ENCODE measurements around the gene C11orf86. TPM values are rescaled to one million over a fixed set of nuclear protein-coding genes. Genes with fewer than 3 reads are reported as not detected.
"Not testable (repeated sequence)": the region's sequence is repeated elsewhere in the genome, so short reads cannot be mapped to it uniquely, and the experiment has no call there.

The C11orf86 gene
- total RNA-seq, 4 donors from 2014 or later, result not detected

DNA sequence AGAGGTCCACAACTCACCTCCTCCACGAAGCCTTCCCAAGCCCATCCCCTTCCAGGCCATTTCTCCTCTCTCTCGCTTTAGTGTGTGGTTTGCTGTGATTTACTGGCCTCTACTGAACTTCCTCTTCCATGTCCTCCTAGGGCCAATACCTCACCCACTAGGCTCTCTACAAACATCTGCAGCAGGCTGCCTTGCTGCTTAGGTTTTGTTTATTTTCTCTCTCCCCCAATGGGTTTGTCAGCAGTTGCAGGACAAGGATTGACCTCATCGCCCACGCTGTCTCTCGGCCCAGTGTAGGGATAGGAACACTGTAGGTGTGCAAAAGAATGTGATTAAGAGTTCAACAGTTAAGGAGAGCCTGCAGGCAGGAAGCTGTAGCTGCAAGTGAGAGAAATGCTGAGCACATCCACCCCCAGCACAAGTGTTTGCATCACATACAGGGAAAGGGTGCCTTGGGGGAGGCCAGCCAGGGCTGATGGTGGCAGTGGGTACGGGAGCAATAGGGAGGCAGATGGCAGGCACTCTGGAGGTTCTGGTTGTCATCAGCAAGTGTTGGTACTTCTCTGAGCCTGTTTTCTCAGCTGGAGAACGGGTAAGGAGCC, 18.3 kb upstream of the C11orf86 start:
- peaks cover 0 to 4% (median 0%) of the 10 kb centered on the region in 4 donors for H3K36me3 ChIP-seq
- WGBS, result 73% methylated on average over 7 of the region's 7 CpGs
- H3K4me1 ChIP-seq, result peaks cover 16 to 24% (median 19%) of the 10 kb centered on the region in 4 donors
- no peaks in the 10 kb centered on the region for H3K9me3 ChIP-seq
- peak overlapping the region in 1 of 4 donors; percentile 91 for H3K27ac ChIP-seq (replicated peaks in 1 of 4)
- intact Hi-C loops (cut with DNase I), result loop anchor here (10.0 kb wide), 1 partner anchor 112 kb away; the partner anchor contains the start of gene RCE1
- no peak overlapping the region for H3K4me3 ChIP-seq
- no peak for DNase-seq (ENCODE audit: extremely low spot score)
- TF ChIP-seq POLR2AphosphoS5 (IDR thresholded peaks at IDR 0.05), result no peak
- TF ChIP-seq CTCF (IDR thresholded peaks at IDR 0.05), result no peak
- no peak for TF ChIP-seq POLR2A (IDR thresholded peaks at IDR 0.05; ENCODE audit: low read depth)
- no peak for TF ChIP-seq EP300 (IDR thresholded peaks at IDR 0.05)
- no peaks in the 10 kb centered on the region for H3K27me3 ChIP-seq

DNA sequence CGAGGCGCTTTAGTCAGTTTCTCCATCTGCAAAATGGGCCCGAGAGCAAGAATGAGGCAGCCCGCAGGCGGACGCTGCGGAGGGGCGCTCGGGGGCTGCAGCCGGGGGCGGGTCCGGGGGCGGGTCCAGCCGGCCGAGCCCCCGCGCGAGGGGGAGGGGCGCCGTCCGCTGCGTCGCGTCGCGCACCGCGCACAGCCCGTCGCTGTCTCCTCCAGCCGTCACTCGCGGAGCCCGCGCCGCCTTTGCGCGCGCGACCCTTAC, 17.2 kb upstream of the C11orf86 start:
- peak overlapping the region; percentile 73 to 91 (median 80) for H3K27ac ChIP-seq (replicated peaks in 1 of 4)
- no CpG with 5 or more reads among the region's 40 CpGs for WGBS
- peaks cover 16 to 24% (median 19%) of the 10 kb centered on the region in 4 donors for H3K4me1 ChIP-seq
- TF ChIP-seq EP300 (IDR thresholded peaks at IDR 0.05), result no peak
- no peak for TF ChIP-seq POLR2AphosphoS5 (IDR thresholded peaks at IDR 0.05)
- no peak for TF ChIP-seq CTCF (IDR thresholded peaks at IDR 0.05)
- TF ChIP-seq POLR2A (IDR thresholded peaks at IDR 0.05; ENCODE audit: low read depth), result no peak
- no peaks in the 10 kb centered on the region for H3K9me3 ChIP-seq
- no peak for DNase-seq (ENCODE audit: extremely low spot score)
- intact Hi-C loops (cut with DNase I), result loop anchor here (10.0 kb wide), 1 partner anchor 113 kb away; the partner anchor contains the start of gene RCE1
- H3K36me3 ChIP-seq, result no peaks in the 10 kb centered on the region
- H3K4me3 ChIP-seq, result peak overlapping the region; percentile 71 to 82 (median 78)
- H3K27me3 ChIP-seq, result no peaks in the 10 kb centered on the region

GRCh38 chr11:66958232-66958955, 16.7 kb upstream of the C11orf86 start, which contains the start of gene PC:
Gene PC (minus strand): TSS chr11:66958383. CDS start chr11:66872159, 86,224 bp downstream.
- Histone ChIP-seq H3K27me3 (no peaks in the 10 kb centered on the region), H3K4me1 (peaks cover 16 to 24% (median 19%) of the 10 kb centered on the region in 4 donors), H3K27ac (replicated peaks in 1 of 4) (peak within 1 kb of the TSS; percentile 73 to 91 (median 80)), H3K4me3 (peak within 1 kb of the TSS; percentile 71 to 82 (median 78)), H3K9me3 (no peaks in the 10 kb centered on the region), H3K36me3 (no peaks in the 10 kb centered on the region)
- TF ChIP-seq CTCF (IDR thresholded peaks at IDR 0.05) (peak in 1 of 3 experiments; percentile 16), POLR2A (IDR thresholded peaks at IDR 0.05; ENCODE audit: low read depth) (peak; percentile 64), POLR2AphosphoS5 (IDR thresholded peaks at IDR 0.05) (peak; percentile 83 to 94), EP300 (IDR thresholded peaks at IDR 0.05) (no peak)
- peak; percentile 100 for DNase-seq (ENCODE audit: extremely low spot score)
- WGBS, result 0% methylated on average over 23 of the region's 74 CpGs
- intact Hi-C loops (cut with DNase I), result loop anchor here (10.0 kb wide), 1 partner anchor 114 kb away; the partner anchor contains the start of gene RCE1

DNA sequence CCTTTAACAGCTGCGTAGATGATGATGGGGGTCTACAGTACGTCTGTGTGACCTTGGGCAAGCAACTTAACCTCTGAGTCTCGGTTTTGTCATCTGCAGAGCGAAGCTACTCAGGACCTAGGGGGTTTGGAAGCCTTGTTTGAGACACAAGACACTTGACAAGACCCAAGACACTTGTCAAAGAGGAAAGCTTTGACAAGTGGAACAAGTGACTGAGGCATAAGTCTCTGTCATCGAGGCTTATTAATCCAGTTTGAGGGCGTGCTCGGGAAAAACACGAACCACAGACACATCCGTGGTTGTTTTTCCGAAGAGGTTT, 16.2 kb upstream of the C11orf86 start:
- Histone ChIP-seq H3K4me1 (peaks cover 16 to 24% (median 19%) of the 10 kb centered on the region in 4 donors), H3K9me3 (no peaks in the 10 kb centered on the region), H3K27me3 (no peaks in the 10 kb centered on the region), H3K27ac (replicated peaks in 1 of 4) (peak overlapping the region; percentile 48 to 91 (median 72)), H3K4me3 (peak overlapping the region; percentile 71 to 82 (median 78)), H3K36me3 (no peaks in the 10 kb centered on the region)
- no peak for DNase-seq (ENCODE audit: extremely low spot score)
- TF ChIP-seq POLR2A (IDR thresholded peaks at IDR 0.05; ENCODE audit: low read depth) (no peak), EP300 (IDR thresholded peaks at IDR 0.05) (no peak), POLR2AphosphoS5 (IDR thresholded peaks at IDR 0.05) (no peak), CTCF (IDR thresholded peaks at IDR 0.05) (no peak)
- intact Hi-C loops (cut with DNase I), result loop anchor here (10.0 kb wide), 1 partner anchor 114 kb away; the partner anchor contains the start of gene RCE1
- WGBS, result 40% methylated on average over 8 of the region's 10 CpGs

DNA sequence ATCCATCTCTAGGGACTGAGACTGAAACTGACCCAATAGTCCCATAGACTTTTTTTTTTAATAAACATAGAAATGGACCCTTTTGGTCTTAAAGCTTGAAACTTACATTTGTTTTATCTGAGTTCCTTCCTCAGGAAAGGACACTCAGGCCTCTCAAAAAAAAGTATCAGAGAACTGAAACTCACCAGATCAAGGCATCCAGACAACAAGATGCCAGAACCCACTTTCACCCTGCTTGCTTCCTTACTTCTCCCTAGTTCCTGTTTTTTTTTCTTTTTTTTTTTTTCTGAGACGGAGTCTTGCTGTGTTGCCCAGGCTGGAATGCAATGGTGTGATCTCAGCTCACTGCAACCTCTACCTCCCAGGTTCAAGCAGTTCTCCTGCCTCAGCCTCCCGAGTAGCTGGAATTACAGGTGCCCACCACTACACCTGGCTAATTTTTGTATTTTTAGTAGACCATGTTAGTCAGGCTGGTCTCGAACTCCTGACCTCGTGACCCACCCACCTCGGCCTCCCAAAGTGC, 13.4 kb upstream of the C11orf86 start:
- H3K4me3 ChIP-seq; DNase-seq (ENCODE audit: extremely low spot score); H3K36me3 ChIP-seq; H3K27me3 ChIP-seq; H3K9me3 ChIP-seq; H3K27ac ChIP-seq (replicated peaks in 1 of 4); intact Hi-C loops (cut with DNase I): not testable (repeated sequence)
- H3K4me1 ChIP-seq, result peaks cover 16 to 21% (median 17%) of the 10 kb centered on the region in 4 donors
- WGBS, result 86% methylated on average over 5 of the region's 5 CpGs
